Ishikawa (cell line): Measurements from ENCODE around the gene BARHL2.

Experiments
- CEBPB ChIP-seq: IDR thresholded peaks from 2 replicates; pipeline ENCODE4 v1.6.1; 2012
- CREB1 ChIP-seq: IDR thresholded peaks from 2 replicates; pipeline ENCODE4 v1.6.1; 2012; ENCODE audit warnings: low read depth
- EGR1 ChIP-seq: IDR thresholded peaks from 2 replicates; pipeline ENCODE4 v1.6.1; 2012
- MAX ChIP-seq: IDR thresholded peaks from 2 replicates; pipeline ENCODE4 v1.6.1; 2012
- RAD21 ChIP-seq: IDR thresholded peaks from 2 replicates; pipeline ENCODE4 v1.6.1; 2012; ENCODE audit warnings: low read depth
- REST ChIP-seq: IDR thresholded peaks from 2 replicates; pipeline ENCODE4 v1.6.1; 2012; ENCODE audit warnings: low read depth, mild to moderate bottlenecking
- TAF1 ChIP-seq: IDR thresholded peaks from 2 replicates; pipeline ENCODE4 v1.6.1; 2012; ENCODE audit warnings: low read depth, mild to moderate bottlenecking
- TEAD4 ChIP-seq: IDR thresholded peaks from 2 replicates; pipeline ENCODE4 v1.6.1; 2012
- YY1 ChIP-seq: IDR thresholded peaks from 2 replicates; pipeline ENCODE4 v1.6.1; 2012; ENCODE audit warnings: low read depth

- TF ChIP-seq TAF1 (no peak), MAX (no peak), REST (no peak), RAD21 (no peak), EGR1 (no peak), TEAD4 (no peak), CREB1 (no peak), YY1 (no peak), CEBPB (no peak)
Observed at GRCh38 chr1:90731382-90732050, 14.4 kb upstream of the BARHL2 start.
